Gastrocnemius medialis (tissue), 4 donors: Measurements from ENCODE around the gene ITGB7.

Source experiments
- CTCF ChIP-seq, 5 experiments: fragments of 450-650 bp in 3 of 5; fragments of 200-600 bp in 2 of 5; sonication (generic) in 2 of 5; IDR thresholded peaks in 4 of 5; conservative IDR thresholded peaks in 1 of 5; 1 replicate in 4 of 5; 2 replicates in 1 of 5; pipeline ENCODE4 v1.5.1; 2016 to 2019; ENCODE audit warnings: antibody characterized with exemption in 5 of 5, mild to moderate bottlenecking in 3 of 5, moderate library complexity in 3 of 5
- POLR2A ChIP-seq, 2 donors: fragments of 450-650 bp; IDR thresholded peaks; one replicate each; pipeline ENCODE4 v1.6.1; 2017; ENCODE audit warnings: antibody characterized with exemption in 2 of 2, mild to moderate bottlenecking in 2 of 2, moderate library complexity in 2 of 2

- TF ChIP-seq CTCF (IDR thresholded peaks at IDR 0.05 in 4 of 5, conservative IDR thresholded peaks at IDR 0.05 in 1 of 5) = peak; percentile 82 to 90 (median 85)
- TF ChIP-seq POLR2A (IDR thresholded peaks at IDR 0.05) = no peak
Measured at GRCh38 chr12:53159195-53159839, 47.7 kb downstream of the ITGB7 start.
